GM18520 (cell line): Measurements from ENCODE around the gene DSC1.
"Not testable (repeated sequence)": the region's sequence is repeated elsewhere in the genome, so short reads cannot be mapped to it uniquely, and the experiment has no call there.

Experiments
- ATAC-seq: cut with Tn5 transposase; IDR thresholded peaks from one replicate; pipeline ENCODE4 v1.9.1; 2021; ENCODE audit not compliant: unreplicated experiment

The DSC1 gene

GRCh38 chr18:31171144-31171839 lies 8.6 kb upstream of the DSC1 start:
- ATAC-seq = no peak

- no peak for ATAC-seq
These were observed 7.7 kb upstream of the DSC1 start for GRCh38 chr18:31170335-31170734.

- ATAC-seq = no peak
These were observed 250 bp downstream of the DSC1 start for GRCh38 chr18:31162419-31162793.

- no peak for ATAC-seq
These were observed 768 bp downstream of the DSC1 start for GRCh38 chr18:31161757-31162418.

DNA sequence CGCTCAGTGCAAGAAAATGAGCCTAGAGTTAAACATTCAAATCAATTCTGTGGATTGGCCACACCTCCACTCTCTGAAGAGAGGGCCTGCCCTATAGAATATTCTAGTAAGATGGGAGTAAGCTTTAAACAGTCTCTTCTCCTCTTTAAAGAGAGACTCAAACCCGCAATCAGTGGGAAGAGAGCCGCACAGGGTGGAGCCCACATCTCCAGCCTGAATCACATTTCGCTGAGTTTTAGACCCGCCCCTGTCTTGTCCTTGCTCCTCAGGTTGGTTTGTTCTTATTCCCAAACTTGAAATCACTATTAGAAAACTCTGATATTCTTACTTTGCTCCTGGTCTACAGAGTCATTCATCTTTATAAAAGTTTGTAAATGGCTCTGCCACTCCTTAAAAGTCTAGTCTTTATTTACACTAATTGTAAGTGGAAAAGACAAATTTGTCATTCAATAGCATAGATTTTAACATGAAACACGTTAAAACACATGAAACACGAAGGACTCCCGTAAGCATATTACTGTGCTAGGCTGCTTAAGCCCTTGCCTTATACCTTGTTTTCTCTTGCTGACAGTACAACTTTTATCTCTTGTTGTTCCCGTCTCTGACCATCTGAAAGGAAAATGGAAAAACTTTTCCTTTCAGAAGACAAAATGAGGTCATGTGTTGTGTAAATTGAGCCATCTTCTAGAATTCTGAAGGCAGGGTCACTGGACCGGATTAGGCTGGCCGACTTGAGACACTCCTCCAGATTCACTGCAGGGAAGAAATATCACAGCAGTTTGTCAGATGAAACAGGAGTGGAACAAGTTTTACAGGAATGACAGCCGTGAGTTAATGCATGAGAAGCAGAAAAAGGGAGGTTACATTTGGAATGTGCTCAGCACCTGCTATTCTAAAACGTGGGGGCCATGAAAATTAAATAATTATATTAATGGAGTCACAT lies 5.6 kb downstream of the DSC1 start:
- no peak for ATAC-seq

GRCh38 chr18:31155498-31155897 lies 7.2 kb downstream of the DSC1 start:
- ATAC-seq = no peak

GRCh38 chr18:31154181-31154580 lies 8.5 kb downstream of the DSC1 start:
- no peak for ATAC-seq

DNA sequence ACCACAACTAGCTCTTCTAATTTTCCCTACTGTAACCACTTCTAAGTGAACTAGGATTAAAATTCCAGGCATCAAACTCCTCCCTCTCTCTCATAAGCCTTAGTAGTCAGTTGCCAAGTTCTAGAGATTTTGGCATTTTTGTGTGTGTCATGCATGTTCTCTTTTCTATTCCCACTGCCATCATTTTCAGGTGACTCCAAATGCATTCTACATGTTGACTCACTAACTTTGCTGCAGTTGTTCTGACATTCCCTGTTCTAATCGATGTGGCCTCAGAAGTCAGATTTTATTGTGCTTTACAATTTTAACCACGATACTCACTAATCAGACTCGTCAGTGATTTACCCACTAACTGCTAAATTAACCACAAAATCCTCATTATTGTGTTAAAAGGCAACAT lies 13.3 kb downstream of the DSC1 start:
- no peak for ATAC-seq

DNA sequence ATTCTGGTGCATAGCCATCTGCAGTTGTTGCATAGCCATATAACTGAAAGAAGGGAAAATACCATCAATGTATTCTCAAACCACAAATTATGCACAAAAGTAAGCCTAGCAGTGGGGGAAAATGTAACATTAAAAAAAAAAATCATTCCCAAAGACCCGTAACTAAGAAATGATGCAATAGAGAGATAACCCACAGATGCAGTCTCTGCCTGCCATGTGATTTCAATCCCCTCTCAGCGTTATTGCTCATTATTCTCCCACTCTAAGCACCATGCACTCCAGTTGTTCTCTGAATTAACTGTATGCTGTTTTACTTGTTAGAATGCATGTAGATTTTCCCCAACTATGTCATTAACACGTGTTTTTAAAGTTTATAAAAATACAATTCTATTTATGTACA lies 14.1 kb downstream of the DSC1 start:
- no peak for ATAC-seq

- ATAC-seq = no peak
These were observed 15.8 kb downstream of the DSC1 start for GRCh38 chr18:31146809-31147208.

GRCh38 chr18:31143025-31143424 lies 19.6 kb downstream of the DSC1 start:
- ATAC-seq = no peak

DNA sequence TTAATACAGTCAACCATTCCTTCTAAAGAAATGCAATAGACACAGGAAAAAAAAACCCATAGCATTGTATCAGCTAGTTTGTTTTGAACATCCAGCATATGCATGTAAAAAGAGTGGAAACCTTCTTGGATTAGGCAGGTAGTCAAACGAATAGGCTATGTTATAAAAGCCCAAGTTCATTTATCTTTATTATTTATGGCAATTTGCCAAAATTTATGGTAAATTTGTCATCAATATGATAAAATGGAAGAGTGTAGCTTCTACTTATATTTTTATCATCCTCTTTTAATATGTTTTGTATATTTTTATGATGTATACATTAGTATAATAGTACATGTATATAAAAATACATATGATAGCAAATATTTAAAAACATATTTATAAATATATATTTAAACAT lies 23.9 kb downstream of the DSC1 start:
- no peak for ATAC-seq

DNA sequence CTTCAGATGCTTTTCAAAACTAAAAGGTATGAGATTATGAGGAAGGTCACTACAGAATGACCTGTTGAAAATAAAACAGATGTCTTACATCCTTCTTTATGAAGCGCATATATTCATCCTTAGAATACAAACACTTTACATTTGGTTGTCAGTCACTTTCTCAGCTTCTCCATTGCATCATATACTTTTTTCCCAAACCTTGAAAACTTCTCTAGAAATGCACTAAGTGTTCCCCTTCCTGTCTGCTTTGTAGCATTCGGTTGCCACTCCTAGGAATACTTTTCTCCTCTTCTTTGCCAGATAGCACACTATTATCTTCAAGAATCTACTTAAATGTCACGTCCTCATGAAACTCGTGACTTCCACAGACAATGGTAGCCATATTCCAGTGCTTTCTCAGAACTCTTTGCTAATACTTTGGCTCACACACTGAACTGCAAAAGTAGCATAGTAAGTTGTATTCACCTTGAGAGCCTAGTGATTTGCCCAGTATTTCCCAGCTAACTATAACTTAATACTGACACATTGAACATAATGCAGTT lies 27.6 kb downstream of the DSC1 start:
- ATAC-seq = no peak

GRCh38 chr18:31129398-31130115 lies 33.1 kb downstream of the DSC1 start:
- ATAC-seq = no peak

GRCh38 chr18:31125878-31126277 lies 36.8 kb downstream of the DSC1 start:
- ATAC-seq = no peak

DNA sequence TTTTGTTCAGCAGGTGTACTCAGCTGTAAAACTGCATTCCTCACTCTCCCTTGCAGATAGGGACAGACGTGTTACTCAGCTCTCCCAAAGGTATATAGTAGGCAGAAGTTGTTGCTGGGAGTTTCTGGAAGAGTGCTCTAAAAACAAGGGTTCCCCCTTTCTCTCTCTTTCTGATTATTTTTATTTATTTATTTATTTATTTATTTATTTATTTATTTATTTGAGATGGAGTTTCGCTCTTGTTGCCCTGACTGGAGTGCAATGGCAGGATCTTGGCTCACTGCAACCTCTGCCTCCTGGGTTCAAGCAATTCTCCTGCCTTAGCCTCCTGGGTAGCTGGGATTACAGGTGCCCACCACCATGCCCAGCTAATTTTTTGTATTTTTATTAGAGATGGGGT lies 39.5 kb downstream of the DSC1 start:
- not testable (repeated sequence) for ATAC-seq

DNA sequence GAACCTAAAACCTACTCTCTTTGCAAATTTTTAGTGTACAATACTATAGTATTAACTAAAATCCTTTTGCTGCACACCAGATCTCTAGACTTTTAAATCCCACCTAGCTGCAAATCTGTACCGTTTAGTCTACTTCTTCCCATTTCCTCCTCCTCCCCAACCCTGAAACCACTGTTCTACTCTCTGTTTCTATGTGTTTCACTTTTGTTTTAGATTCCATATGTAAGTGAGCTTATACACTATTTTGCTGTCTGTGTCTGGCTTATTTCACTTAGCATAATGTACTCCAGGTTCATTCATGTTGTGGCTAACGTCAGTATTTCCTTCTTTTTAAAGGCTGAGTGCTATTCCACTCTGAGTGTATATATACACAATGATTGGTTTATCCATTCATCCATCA lies 42.1 kb downstream of the DSC1 start:
- ATAC-seq = no peak

- no peak for ATAC-seq
These were observed 45.6 kb downstream of the DSC1 start for GRCh38 chr18:31116853-31117595.

GRCh38 chr18:31112804-31113203 lies 49.9 kb downstream of the DSC1 start:
- no peak for ATAC-seq

GRCh38 chr18:31105733-31106132 lies 56.9 kb downstream of the DSC1 start:
- no peak for ATAC-seq
